GM18951 (cell line): ENCODE data around the gene NHLRC4.

Experiments
- POLR2A ChIP-seq: IDR thresholded peaks from 4 replicates; pipeline ENCODE4 v1.6.1; 2011; ENCODE audit warnings: mild to moderate bottlenecking; ENCODE audit not compliant: insufficient read length, insufficient read depth; ENCODE audit errors: extremely low read depth
- in situ Hi-C: fragments of 300-500 bp; cut with MboI; formaldehyde crosslinking; loops from one replicate; pipeline ENCODE4 v1.12.0; 2022; ENCODE audit warnings: low sequenced_read_pairs, mixed read lengths, inconsistent platforms; ENCODE audit not compliant: unreplicated experiment

NHLRC4 gene

GRCh38 chr16:582614-583331 is 16.0 kb downstream of the NHLRC4 start:
- in situ Hi-C loops = no loop called here

GRCh38 chr16:583470-583814 is 16.6 kb downstream of the NHLRC4 start:
- TF ChIP-seq POLR2A = no peak
- in situ Hi-C loops = no loop called here

More at GRCh38 chr16:582614-583331, 16.0 kb downstream of the NHLRC4 start:
- no peak for TF ChIP-seq POLR2A

- TF ChIP-seq POLR2A = no peak
- in situ Hi-C loops = no loop called here
Observed at GRCh38 chr16:583815-584591, 17.2 kb downstream of the NHLRC4 start.

GRCh38 chr16:585351-585750 is 18.5 kb downstream of the NHLRC4 start:
- in situ Hi-C loops = no loop called here
- no peak for TF ChIP-seq POLR2A

GRCh38 chr16:586047-586644 is 19.3 kb downstream of the NHLRC4 start:
- in situ Hi-C loops = no loop called here
- peak; percentile 6 for TF ChIP-seq POLR2A

GRCh38 chr16:586645-587590 is 20.1 kb downstream of the NHLRC4 start:
- in situ Hi-C loops = no loop called here
- TF ChIP-seq POLR2A = peak; percentile 34

- no peak for TF ChIP-seq POLR2A
- in situ Hi-C loops = no loop called here
Observed at GRCh38 chr16:588639-588888, 21.8 kb downstream of the NHLRC4 start.

GRCh38 chr16:588889-589657 is 22.3 kb downstream of the NHLRC4 start:
- in situ Hi-C loops = no loop called here
- TF ChIP-seq POLR2A = peak; percentile 88

- in situ Hi-C loops = no loop called here
- peak; percentile 48 for TF ChIP-seq POLR2A
Observed at GRCh38 chr16:589658-590187, 22.9 kb downstream of the NHLRC4 start, which contains the start of gene RAB40C. RAB40C (plus strand) TSS chr16:590066; CDS start chr16:590292, 226 bp downstream.

GRCh38 chr16:590188-590814 is 23.5 kb downstream of the NHLRC4 start:
- TF ChIP-seq POLR2A = no peak
- in situ Hi-C loops = no loop called here

GRCh38 chr16:590815-591200 is 24.0 kb downstream of the NHLRC4 start:
- no peak for TF ChIP-seq POLR2A
- in situ Hi-C loops = no loop called here

- no peak for TF ChIP-seq POLR2A
- in situ Hi-C loops = no loop called here
Observed at GRCh38 chr16:591231-591630, 24.4 kb downstream of the NHLRC4 start.
